Stimulated activated CD8-positive, alpha-beta memory T cell treated with anti-CD3 and anti-CD28 coated beads, Interleukin-12 subunit alpha, Interleukin-12 subunit beta, amount 100 ng/mL, for 4 hours (primary cell): ENCODE results near the gene BFSP1.

Source experiments
- DNase-seq: peaks from one replicate; pipeline ENCODE4 v3.0.0-alpha.2; 2020; ENCODE audit warnings: low read depth

BFSP1 gene

GRCh38 chr20:17465236-17465635 is 65.9 kb downstream of the BFSP1 start:
- DNase-seq: no peak

- no peak for DNase-seq
These were observed 67.5 kb downstream of the BFSP1 start for GRCh38 chr20:17463711-17464110.

GRCh38 chr20:17461941-17462340 is 69.2 kb downstream of the BFSP1 start:
- no peak for DNase-seq

- DNase-seq: no peak
These were observed 71.1 kb downstream of the BFSP1 start for GRCh38 chr20:17460119-17460518.

- DNase-seq: no peak
These were observed 73.5 kb downstream of the BFSP1 start for GRCh38 chr20:17457588-17458190.

GRCh38 chr20:17457079-17457478 is 74.1 kb downstream of the BFSP1 start:
- DNase-seq: no peak

- DNase-seq: no peak
These were observed 74.9 kb downstream of the BFSP1 start for GRCh38 chr20:17456279-17456678.

- no peak for DNase-seq
These were observed 77.6 kb downstream of the BFSP1 start for GRCh38 chr20:17453592-17453991.

GRCh38 chr20:17452441-17452840 is 78.7 kb downstream of the BFSP1 start:
- DNase-seq: no peak

- DNase-seq: no peak
These were observed 82.1 kb downstream of the BFSP1 start for GRCh38 chr20:17449031-17449430.

- no peak for DNase-seq
These were observed 83.1 kb downstream of the BFSP1 start for GRCh38 chr20:17448071-17448470.

GRCh38 chr20:17446171-17446570 is 85.0 kb downstream of the BFSP1 start:
- no peak for DNase-seq

GRCh38 chr20:17445543-17445942 is 85.6 kb downstream of the BFSP1 start:
- no peak for DNase-seq

GRCh38 chr20:17444091-17444490 is 87.1 kb downstream of the BFSP1 start:
- no peak for DNase-seq
